NCI-H2029 treated with DMSO at 0.1 percent for 48 hours (cell line): ENCODE data around the gene REV3L.

Experiments
- DNase-seq: peaks from one replicate; lab custom pipeline; 2025; lab: John Stamatoyannopoulos, UW

REV3L gene

GRCh38 chr6:111470991-111471390, 12.0 kb downstream of the REV3L start:
- DNase-seq, result no peak

- DNase-seq, result no peak
Measured at GRCh38 chr6:111469543-111469942, 13.5 kb downstream of the REV3L start.

DNA sequence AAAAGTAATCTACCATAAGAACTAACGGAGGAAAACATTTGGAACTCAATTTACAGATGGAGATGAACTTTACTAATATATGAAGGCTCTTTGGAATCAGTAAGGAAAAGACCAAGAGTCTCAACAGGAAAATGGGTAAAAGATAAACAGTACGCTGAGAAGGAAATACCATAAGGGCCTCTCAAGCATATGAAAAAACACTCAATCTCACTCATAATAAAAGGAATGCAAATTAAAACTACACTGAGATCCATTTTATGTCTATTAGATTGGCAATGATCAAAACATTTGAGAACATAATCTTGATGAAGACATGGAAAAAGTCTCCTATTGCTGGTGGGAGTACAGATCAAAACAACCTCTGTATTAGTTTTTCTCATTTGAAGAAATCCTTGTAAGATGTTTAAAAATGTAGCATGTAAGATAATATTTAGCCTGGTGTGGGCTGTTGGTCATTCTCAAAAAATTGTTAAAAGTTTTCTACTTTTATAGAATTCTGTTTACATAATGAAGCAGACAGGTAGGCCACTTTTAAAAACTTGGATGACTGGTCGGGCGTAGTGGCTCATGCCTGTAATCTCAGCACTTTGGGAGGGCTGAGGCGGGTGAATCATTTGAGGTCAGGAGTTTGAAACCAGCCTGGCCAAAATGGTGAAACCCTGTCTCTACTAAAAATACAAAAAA, 14.5 kb downstream of the REV3L start:
- peak; percentile 16 for DNase-seq

- no peak for DNase-seq
Measured at GRCh38 chr6:111464184-111464583, 18.8 kb downstream of the REV3L start.

DNA sequence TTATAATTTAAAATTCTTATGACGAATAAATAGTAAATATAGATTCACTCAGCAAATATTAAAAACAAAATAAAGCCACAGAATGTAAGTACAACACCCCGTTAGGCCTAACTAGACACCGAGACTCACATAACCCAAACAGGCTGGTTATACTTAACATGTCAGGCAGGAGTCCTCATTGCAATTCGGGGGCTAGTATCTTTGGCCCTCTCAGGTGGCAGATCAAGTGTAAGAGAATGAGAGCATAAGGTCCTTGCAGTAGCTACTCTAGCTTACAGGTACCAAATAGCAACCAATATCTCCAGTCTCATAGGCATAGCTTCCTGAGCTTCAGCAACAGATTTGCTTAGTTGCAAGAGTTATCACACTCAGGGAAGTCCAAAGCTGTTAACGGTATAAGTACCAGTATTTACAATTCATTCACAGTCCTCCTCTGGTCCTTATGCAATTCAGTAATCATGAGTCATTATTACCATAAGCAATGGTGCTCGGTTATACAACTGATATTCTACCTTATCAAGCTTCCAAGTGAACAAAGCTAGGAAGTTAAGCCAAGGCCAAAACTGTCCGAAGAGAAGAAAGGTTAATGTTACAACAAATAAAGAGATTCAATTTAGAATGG, 20.1 kb downstream of the REV3L start:
- peak; percentile 23 for DNase-seq

DNA sequence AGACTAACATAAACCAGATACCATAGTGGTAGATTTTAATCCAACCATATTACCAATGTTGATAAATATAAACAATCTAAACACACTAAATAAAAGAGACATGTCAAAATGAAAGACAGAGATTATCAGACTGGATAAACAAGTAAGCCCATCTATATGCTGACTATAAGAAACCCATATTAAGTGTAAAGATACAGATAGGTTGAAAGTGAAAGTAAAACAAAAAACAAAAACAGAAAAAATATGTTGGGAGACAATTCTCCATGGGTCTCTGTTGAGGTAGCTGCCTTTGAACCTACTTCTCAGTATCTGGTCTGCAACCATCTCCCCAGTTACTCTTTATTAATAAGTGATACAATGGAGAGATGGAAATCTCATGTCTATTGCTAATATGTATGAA, 21.2 kb downstream of the REV3L start:
- no peak for DNase-seq

- DNase-seq, result no peak
Measured at GRCh38 chr6:111458670-111459232, 24.3 kb downstream of the REV3L start.

GRCh38 chr6:111456208-111456607, 26.8 kb downstream of the REV3L start:
- DNase-seq, result no peak

- DNase-seq, result no peak
Measured at GRCh38 chr6:111450636-111451035, 32.4 kb downstream of the REV3L start.

GRCh38 chr6:111450087-111450486, 32.9 kb downstream of the REV3L start:
- DNase-seq, result no peak

GRCh38 chr6:111449129-111449528, 33.9 kb downstream of the REV3L start:
- DNase-seq, result no peak

DNA sequence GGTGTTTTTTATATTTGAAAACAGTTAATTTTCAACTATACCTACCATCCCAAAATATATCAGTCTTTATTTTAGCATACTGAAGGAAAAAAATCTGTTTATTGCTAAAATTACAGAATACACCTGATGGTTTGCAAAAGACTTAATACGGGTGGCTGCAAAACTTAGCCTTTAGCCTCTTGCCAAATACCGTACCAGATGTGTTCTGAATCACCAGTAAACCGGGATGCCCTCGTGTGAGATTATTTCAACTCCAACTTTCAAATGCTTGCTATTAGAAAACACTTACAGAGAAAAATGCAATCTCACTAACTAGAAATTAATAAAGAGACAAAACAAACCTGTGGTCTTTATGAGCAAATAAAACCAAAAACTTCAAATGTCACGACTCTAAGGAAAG, 36.0 kb downstream of the REV3L start:
- no peak for DNase-seq

- no peak for DNase-seq
Measured at GRCh38 chr6:111445861-111446267, 37.2 kb downstream of the REV3L start.

- DNase-seq, result no peak
Measured at GRCh38 chr6:111444794-111445193, 38.2 kb downstream of the REV3L start.

GRCh38 chr6:111441678-111442243, 41.3 kb downstream of the REV3L start:
- DNase-seq, result no peak

DNA sequence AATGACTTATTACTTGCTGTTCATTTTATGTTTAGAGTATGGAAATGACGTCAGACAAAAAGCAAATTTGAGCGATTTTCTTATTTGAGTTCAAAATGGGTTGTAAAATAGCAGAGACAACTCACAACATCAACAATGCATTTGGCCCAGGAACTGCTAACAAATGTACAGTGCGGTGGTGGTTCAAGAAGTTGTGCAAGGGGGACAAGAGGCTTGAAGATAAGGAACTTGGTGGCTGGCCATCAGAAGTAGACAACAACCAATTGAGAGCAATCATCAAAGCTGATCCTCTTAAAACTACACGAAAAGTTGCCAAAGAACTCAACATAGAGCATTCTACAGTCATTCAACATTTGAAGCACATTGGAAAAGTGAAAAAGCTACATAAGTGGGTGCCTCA, 43.8 kb downstream of the REV3L start:
- DNase-seq, result no peak

DNA sequence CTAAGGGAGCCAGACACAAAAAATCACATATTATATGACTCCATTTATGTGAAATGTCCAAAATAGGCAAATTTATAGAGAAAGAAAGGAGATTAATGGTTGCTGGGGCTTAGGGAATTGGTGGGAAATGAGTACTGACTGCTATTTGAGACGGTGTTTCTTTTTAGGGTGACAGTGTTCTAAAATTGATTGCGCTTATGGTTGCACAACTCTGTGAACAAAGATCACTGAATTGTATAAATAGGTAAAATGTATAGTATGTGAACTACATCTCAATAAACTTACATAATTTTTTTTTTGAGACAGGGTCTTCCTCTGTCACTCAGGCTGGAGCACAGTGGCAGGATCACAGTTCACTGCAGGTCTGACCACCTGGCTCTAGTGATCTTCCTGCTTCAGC, 45.4 kb downstream of the REV3L start:
- no peak for DNase-seq

DNA sequence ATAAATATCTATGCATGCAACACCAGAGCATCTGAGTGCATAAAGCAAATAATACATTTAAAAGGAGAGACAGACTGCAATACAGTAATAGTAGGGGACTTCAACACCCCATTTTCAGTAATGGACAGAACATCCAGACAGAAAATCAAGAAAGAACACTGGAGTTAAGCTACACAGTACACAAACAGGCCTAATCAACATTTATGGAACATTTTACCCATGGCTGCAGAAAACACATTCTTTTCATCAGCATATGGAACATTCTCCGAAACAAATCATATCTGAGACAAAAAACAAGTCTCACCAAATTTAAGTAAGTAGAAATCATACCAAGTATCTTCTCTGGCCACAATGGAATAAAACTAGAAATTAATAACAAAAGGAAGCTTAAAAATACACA, 50.5 kb downstream of the REV3L start:
- DNase-seq, result no peak

DNA sequence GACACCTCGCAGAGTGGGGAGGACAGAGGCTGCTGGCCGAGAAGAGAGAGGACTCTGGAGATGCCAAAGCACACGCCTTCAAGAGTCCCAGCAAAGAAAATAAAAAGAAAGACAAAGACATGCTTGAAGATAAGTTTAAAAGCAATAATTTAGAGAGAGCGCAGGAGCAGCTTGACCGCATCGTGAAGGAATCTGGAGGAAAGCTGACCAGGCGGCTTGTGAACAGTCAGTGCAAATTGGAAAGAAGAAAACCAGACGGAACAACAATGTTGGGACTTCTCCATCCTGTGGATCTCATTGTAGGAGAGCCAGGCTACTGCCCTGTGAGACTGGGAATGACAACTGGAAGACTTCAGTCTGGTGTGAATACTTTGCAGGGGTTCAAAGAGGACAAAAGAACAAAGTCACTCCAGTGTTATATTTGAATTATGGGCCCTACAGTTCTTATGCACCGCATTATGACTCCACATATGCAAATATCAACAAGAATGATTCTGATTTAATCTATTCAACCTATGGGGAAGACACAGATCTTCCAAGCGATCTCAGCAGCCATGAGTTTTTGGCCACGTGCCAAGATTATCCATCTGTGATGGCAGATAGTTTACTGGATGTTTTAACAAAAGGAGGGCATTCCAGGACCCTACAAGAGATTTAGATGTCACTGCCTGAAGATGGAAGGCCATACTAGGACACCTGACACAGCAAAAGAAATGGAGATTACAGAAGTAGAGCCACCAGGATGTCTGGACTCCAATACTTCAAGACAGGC, 52.2 kb downstream of the REV3L start:
- DNase-seq, result no peak

GRCh38 chr6:111429571-111429970, 53.4 kb downstream of the REV3L start:
- DNase-seq, result no peak

DNA sequence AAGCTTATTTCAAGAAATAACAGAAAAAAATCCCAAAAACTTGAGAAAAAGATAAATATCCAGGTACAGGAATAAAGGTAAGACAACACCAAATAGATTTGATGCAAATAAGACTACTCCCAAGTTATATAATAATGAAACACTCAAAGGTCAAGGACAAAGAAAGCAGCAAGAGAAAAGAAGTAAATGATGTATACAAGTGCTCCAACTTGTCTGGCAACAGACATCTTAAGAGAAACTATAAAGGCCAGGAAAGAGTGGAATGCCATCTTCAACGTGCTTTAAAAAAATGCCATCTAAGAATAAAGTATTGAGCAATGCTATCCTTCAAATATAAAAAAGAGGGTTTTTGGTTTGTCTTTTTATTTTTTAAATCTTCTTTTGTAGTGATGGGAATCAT, 54.2 kb downstream of the REV3L start:
- no peak for DNase-seq

DNA sequence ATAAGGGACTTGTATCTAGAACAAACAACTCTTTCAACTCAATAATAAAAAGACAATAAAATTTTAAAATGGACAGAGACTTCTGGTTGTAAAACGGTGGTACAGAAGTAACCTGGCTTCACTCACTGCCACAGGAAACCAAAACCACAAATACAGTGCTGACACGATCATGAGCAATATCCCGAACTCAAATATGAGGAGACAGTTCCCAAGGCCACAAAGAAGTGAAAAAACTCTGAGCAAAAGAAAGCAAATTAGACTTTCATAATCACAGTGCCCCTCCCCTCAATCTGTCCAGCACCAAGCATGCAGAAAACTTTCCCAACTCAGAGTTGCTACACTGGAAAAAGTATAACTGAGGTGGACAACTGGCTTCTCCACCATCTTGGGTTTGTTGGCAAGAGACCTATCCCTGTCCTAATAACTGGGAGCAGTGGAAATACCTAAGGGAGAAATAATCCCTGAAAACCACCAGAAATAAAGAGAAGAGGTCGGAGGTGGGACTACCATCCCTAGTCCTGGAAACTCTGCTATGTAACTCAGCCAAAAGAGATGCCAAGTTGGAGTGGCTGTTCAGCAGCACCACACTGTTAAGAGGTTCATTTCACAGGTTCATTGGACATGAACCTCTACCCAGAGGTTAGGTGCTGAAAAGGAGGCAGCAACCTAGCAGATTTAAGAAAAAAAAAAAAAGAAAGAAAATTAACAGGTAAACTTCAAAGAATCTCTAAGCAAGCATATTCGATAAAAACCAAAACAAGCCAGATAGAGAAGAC, 55.5 kb downstream of the REV3L start:
- no peak for DNase-seq
